GM18520 (cell line): Measurements from ENCODE around the gene UBE2QL1.

Experiments used
- ATAC-seq: cut with Tn5 transposase; IDR thresholded peaks from one replicate; pipeline ENCODE4 v1.9.1; 2021; ENCODE audit not compliant: unreplicated experiment

UBE2QL1 gene

GRCh38 chr5:6448622-6449464, at the start of gene UBE2QL1:
Gene UBE2QL1, plus strand, starts transcription at chr5:6448859. Its CDS starts 35 bp downstream, at chr5:6448894.
- ATAC-seq = no peak

- no peak for ATAC-seq
Measured at GRCh38 chr5:6399980-6400910, 48.4 kb upstream of the UBE2QL1 start.

GRCh38 chr5:6401410-6401809, 47.2 kb upstream of the UBE2QL1 start:
- ATAC-seq = no peak

GRCh38 chr5:6402939-6403338, 45.7 kb upstream of the UBE2QL1 start:
- ATAC-seq = no peak

GRCh38 chr5:6403416-6403815, 45.2 kb upstream of the UBE2QL1 start:
- no peak for ATAC-seq

- peak; percentile 44 for ATAC-seq
Measured at GRCh38 chr5:6404129-6404528, 44.5 kb upstream of the UBE2QL1 start.

GRCh38 chr5:6405591-6405990, 43.1 kb upstream of the UBE2QL1 start:
- ATAC-seq = no peak

- ATAC-seq = no peak
Measured at GRCh38 chr5:6407558-6408259, 41.0 kb upstream of the UBE2QL1 start.

- no peak for ATAC-seq
Measured at GRCh38 chr5:6408260-6408596, 40.4 kb upstream of the UBE2QL1 start.

GRCh38 chr5:6408627-6409446, 39.8 kb upstream of the UBE2QL1 start:
- ATAC-seq = peak; percentile 46

GRCh38 chr5:6410421-6410820, 38.2 kb upstream of the UBE2QL1 start:
- no peak for ATAC-seq

- no peak for ATAC-seq
Measured at GRCh38 chr5:6411141-6411540, 37.5 kb upstream of the UBE2QL1 start.

GRCh38 chr5:6412811-6413210, 35.8 kb upstream of the UBE2QL1 start:
- no peak for ATAC-seq

GRCh38 chr5:6417657-6418056, 31.0 kb upstream of the UBE2QL1 start:
- no peak for ATAC-seq

GRCh38 chr5:6418679-6419276, 29.9 kb upstream of the UBE2QL1 start:
- ATAC-seq = no peak

- ATAC-seq = no peak
Measured at GRCh38 chr5:6419340-6419852, 29.3 kb upstream of the UBE2QL1 start.

GRCh38 chr5:6423327-6424109, 25.1 kb upstream of the UBE2QL1 start:
- no peak for ATAC-seq

- no peak for ATAC-seq
Measured at GRCh38 chr5:6424110-6424659, 24.5 kb upstream of the UBE2QL1 start.

- ATAC-seq = no peak
Measured at GRCh38 chr5:6424700-6425099, 24.0 kb upstream of the UBE2QL1 start.
